Left lung (tissue), 10 donors: ENCODE measurements around the gene DIAPH2. TPM values are rescaled to one million over a fixed set of nuclear protein-coding genes. Genes with fewer than 3 reads are reported as not detected.

Source experiments
- ATAC-seq: fragments of 200-7000 bp; cut with Tn5 transposase; one replicate; pipeline ENCODE4 v1.9.1; 2020; ENCODE audit warnings: moderate library complexity
- DNase-seq, 4 donors: peaks; one replicate each; pipeline ENCODE4 v3.0.0-alpha.2; 2013 to 2020
- H3K27ac ChIP-seq, 2 donors: fragments of 200-600 bp; sonication (generic) in 1 of 2; one replicate each; pipeline versions ENCODE4 v1.5.0 to v1.8.0; 2020 to 2021
- H3K27me3 ChIP-seq, 2 donors: fragments of 200-600 bp; sonication (generic) in 1 of 2; one replicate each; pipeline versions ENCODE4 v1.5.0 to v1.8.0; 2020 to 2021
- H3K36me3 ChIP-seq, 2 donors: fragments of 200-600 bp; sonication (generic) in 1 of 2; one replicate each; pipeline versions ENCODE4 v1.5.0 to v1.8.0; 2020 to 2021
- H3K4me1 ChIP-seq, 2 donors: fragments of 200-600 bp; one replicate each; pipeline ENCODE4 v1.8.0; 2021
- H3K4me3 ChIP-seq, 2 donors: fragments of 200-600 bp; sonication (generic) in 1 of 2; one replicate each; pipeline versions ENCODE4 v1.5.0 to v1.8.0; 2020 to 2021; ENCODE audit warnings: mild to moderate bottlenecking in 1 of 2
- H3K9me3 ChIP-seq, 2 donors: fragments of 200-600 bp; sonication (generic) in 1 of 2; one replicate each; pipeline versions ENCODE4 v1.5.0 to v1.8.0; 2020 to 2021
- CTCF ChIP-seq, 2 donors: fragments of 200-600 bp; sonication (generic) in 1 of 2; IDR thresholded peaks; one replicate each; pipeline versions ENCODE4 v1.5.0 to v1.8.0; 2021; ENCODE audit warnings: antibody characterized with exemption in 2 of 2
- intact Hi-C, 2 donors: fragments of 100-400 bp; cut with DNase I; formaldehyde crosslinking; loops; one replicate each; pipeline versions ENCODE4 v1.11.2 to v1.14.2; 2022
- polyA plus RNA-seq, 6 donors: library from polyadenylated mRNA; unstranded; fragments of 120-200 nt; gene quantifications; one replicate each; pipeline ENCODE4 v1.2.1, GENCODE V29; 2013; ENCODE audit not compliant: insufficient read length in 6 of 6
- total RNA-seq, 2 donors: library from RNA; stranded (reverse); fragmentation: NEBNext Ultra II Directional; extraction: Animal tissue kit (Norgen Biotek cat#: 25700); gene quantifications; one replicate each; pipeline ENCODE4 v1.2.1, GENCODE V29; 2021
- donor health status: DM: no; HTN: yes; CAD: no.
- donor health status: DM: no; HTN: no; CAD: no.

Gene DIAPH2
- total and polyA plus RNA-seq, 8 donors: 14.6 to 34.1 (median 16.4) TPM

DNA sequence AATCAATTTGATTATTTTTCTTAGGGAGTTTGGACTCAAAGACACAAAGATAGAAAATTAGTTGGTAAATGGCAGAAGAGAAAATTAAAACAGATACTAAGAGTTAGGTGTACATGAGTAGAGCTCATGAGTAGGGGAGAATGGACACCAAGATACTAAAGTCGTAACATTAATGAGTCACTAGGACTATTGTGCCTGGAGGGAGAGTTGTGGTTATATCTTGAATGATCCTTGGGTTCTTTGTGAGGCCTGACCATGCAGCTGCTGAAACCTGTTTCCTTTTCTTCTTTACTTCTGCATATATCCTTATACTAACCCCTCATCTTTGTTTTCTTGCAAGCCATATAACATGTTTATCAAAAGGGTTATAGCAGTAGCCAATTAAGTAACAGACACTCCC lies 731.8 kb downstream of the DIAPH2 start:
- H3K36me3 ChIP-seq: no peaks in the 10 kb centered on the region
- DNase-seq (no peak), ATAC-seq (no peak)
- H3K4me3 ChIP-seq: no peak overlapping the region
- no peaks in the 10 kb centered on the region for H3K27me3 ChIP-seq
- no peaks in the 10 kb centered on the region for H3K9me3 ChIP-seq
- no peak for TF ChIP-seq CTCF (IDR thresholded peaks at IDR 0.05)
- no peak overlapping the region for H3K27ac ChIP-seq
- intact Hi-C loops: no loop called here
- H3K4me1 ChIP-seq: no peaks in the 10 kb centered on the region

DNA sequence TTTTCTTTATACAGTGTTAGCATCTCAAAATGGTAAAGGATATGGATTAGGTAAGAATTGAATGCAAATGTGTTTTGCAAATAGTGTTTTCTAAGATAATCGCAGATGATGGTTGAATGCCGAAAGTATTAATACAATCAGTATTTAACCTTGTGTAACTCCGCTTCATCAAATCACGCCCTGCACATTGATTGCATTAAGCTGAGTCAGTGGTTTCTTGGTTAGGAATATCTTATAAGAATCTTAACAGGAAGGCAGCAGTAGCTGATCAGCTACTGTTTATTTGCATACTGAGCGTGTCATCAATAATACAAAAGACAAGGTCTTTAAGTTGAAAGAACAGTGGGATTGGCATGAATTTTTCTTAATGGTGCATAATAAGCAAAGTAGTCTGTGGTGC lies 744.5 kb downstream of the DIAPH2 start:
- DNase-seq: no peak
- no peak for TF ChIP-seq CTCF (IDR thresholded peaks at IDR 0.05)
- Histone ChIP-seq H3K27ac (no peak overlapping the region), H3K4me1 (no peaks in the 10 kb centered on the region), H3K36me3 (peaks cover 0 to 7% of the 10 kb centered on the region in 2 donors), H3K27me3 (no peaks in the 10 kb centered on the region), H3K9me3 (no peaks in the 10 kb centered on the region), H3K4me3 (no peak overlapping the region)
- intact Hi-C loops: no loop called here
- ATAC-seq: no peak

DNA sequence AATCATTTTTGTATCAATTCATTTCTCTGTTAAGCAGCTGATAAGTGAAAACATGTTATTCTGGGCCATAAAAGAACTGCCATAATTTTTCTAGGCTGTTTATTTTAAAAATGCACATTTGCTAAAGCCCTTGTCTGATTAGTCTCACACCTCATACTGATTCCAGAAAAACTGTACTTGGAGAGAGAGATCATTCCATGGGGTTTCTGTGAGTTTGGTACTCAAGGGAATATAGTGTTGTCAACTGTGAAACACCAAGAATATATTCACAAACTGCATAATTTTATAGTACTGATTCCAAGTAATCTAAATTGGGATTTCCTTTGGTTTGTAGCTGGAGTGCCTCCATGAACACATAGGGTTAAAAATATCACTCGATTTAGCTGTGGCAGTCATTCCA lies 746.6 kb downstream of the DIAPH2 start:
- H3K27me3 ChIP-seq: no peaks in the 10 kb centered on the region
- no peak for ATAC-seq
- TF ChIP-seq CTCF (IDR thresholded peaks at IDR 0.05): no peak

DNA sequence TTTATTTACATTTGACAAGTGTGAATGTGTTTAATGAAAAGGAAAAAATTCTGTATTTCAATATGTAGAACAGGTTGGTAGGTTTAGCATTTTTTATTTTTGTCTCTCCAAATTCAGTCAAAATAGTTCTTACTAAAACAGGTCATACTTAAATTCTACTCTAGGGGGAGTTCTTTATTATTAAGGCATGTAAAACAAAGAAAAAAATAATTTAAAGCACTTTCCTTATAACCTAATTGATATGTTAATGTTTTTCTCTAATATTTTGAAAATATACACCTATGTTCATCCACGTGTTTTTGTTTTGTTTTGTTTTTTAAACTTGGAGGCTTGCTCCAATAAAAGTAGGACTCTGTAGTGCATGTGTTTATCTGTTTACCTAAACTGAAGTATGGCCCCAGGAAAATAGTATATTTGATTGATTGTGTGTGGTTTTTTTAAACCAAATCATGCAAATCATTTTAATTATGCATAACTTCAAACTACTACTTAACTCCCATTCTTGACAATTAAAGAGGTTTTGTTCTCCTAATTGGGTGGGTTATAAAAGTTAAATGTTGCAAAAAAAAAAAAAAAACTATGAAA lies 761.7 kb downstream of the DIAPH2 start:
- intact Hi-C loops: no loop called here
- H3K36me3 ChIP-seq: no peaks in the 10 kb centered on the region
- no peak for DNase-seq

More for the DNA sequence above, 746.6 kb downstream of the DIAPH2 start:
- no peaks in the 10 kb centered on the region for H3K4me1 ChIP-seq
- H3K4me3 ChIP-seq: no peak overlapping the region
- H3K9me3 ChIP-seq: no peaks in the 10 kb centered on the region
- DNase-seq: no peak
- peaks cover 0 to 7% of the 10 kb centered on the region in 2 donors for H3K36me3 ChIP-seq
- intact Hi-C loops: no loop called here
- no peak overlapping the region for H3K27ac ChIP-seq

DNA sequence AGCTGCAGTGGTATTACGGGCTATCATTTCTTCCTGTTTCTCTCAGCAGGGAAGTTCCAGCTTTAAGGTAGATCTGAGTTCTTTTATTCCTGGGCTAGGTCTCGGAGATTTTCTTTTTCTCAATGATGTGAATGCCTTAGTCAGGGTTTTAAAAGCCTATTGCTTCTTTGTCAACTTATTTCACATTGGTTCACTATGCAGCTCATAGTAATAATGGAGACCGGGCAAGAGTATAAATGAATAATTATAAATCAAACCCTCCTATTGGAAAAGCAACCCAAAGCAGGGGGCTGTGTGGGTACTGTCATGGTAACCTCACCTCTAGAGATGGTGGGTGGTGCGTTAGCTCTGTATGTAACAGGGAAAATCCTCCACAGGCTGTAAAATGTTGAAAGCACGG lies 762.7 kb downstream of the DIAPH2 start:
- DNase-seq: no peak
- Histone ChIP-seq H3K9me3 (no peaks in the 10 kb centered on the region), H3K36me3 (no peaks in the 10 kb centered on the region), H3K4me1 (no peaks in the 10 kb centered on the region), H3K4me3 (no peak overlapping the region), H3K27me3 (no peaks in the 10 kb centered on the region), H3K27ac (no peak overlapping the region)
- intact Hi-C loops: no loop called here
- no peak for ATAC-seq
- TF ChIP-seq CTCF (IDR thresholded peaks at IDR 0.05): no peak

More for the DNA sequence above, 761.7 kb downstream of the DIAPH2 start:
- H3K27me3 ChIP-seq: no peaks in the 10 kb centered on the region
- H3K27ac ChIP-seq: no peak overlapping the region
- H3K4me3 ChIP-seq: no peak overlapping the region
- H3K4me1 ChIP-seq: no peaks in the 10 kb centered on the region
- H3K9me3 ChIP-seq: no peaks in the 10 kb centered on the region
- ATAC-seq: no peak
- no peak for TF ChIP-seq CTCF (IDR thresholded peaks at IDR 0.05)
